NCI-H2196 (cell line): ENCODE data around the gene CASTOR2.
A peak's percentile ranks its signal among the peaks of the same experiment; 100 is the strongest.
"Not testable (repeated sequence)": the region's sequence is repeated elsewhere in the genome, so short reads cannot be mapped to it uniquely, and the experiment has no call there.

ENCODE experiments used
- DNase-seq: peaks from one replicate; lab custom pipeline; 2025; ENCODE audit not compliant: unreplicated experiment; lab: John Stamatoyannopoulos, UW

Gene CASTOR2

DNA sequence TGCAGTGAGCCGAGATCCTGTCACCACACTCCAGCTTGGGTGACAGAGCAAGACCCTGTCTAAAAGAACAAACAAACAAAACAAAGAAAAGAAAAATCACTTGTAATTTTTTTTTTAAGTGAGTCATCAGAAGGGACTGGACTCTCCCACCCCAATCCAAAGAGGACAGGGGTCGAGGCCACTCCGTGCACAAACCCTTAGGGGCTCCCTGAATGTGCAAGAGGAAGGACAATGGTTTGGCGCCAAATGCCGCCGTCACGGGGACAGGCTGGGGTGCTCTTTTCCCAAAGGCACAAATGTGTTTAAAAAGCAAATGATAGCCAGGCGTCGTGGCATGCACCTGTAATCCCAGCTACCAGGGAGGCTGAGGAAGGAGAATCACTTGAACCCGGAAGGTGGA, 85.3 kb downstream of the CASTOR2 start:
- no peak for DNase-seq

DNA sequence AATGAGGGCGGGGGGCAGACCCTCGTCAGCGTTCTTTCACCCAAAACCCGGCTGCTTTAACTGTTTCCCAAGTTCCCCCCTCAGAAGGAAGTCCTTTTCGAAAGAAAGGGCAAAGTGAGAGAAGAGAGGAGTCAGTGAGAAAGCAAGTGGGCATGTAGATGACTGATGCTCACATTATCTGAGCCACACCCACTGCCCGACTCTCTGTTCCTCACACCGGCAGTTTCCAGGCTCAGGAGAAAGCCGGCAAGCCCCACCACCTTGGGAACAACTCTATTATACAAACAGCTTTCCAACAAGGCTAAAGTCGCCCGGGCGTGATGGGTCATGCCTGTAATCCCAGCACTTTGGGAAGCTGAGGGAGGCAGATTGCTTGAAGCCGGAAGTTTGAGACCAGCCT, 86.0 kb downstream of the CASTOR2 start:
- DNase-seq = no peak

DNA sequence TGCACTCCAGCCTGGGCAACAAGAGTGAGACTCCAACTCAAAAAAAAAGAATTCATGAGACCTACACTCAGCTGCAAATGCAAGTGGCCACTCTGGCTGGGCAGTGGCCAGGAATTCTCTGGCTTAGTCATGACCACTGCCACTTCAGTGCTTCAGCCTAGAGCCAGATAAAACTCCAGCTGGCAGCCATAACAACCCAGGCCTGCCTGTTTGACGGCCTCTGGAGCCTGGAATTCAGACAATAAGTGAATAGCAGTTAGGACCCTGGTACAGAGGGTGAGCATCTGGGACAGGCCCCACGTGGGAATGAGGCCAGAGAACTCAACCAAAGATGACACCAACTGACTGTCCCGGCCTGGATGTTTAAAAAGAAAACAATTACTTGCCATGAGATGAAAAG, 90.2 kb downstream of the CASTOR2 start:
- peak; percentile 45 for DNase-seq

DNA sequence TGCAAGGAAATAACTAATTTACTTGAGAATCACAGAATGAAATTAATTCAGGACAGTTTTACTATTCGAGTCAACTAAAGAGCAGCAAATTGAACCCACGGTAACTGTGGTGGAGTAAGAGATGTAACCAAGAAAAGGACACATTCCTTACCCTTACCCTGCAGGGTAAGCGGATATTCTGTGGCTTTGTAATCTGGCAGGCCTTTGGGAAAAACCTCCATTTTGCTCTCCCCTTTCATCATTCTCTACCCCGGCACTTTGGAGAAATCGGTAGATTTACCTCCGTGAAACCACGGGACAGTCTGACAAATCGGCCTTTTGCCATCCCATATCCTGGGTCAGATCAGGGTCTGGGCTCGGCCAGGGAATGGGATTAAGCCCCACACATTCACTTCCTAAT, 90.7 kb downstream of the CASTOR2 start:
- no peak for DNase-seq

DNA sequence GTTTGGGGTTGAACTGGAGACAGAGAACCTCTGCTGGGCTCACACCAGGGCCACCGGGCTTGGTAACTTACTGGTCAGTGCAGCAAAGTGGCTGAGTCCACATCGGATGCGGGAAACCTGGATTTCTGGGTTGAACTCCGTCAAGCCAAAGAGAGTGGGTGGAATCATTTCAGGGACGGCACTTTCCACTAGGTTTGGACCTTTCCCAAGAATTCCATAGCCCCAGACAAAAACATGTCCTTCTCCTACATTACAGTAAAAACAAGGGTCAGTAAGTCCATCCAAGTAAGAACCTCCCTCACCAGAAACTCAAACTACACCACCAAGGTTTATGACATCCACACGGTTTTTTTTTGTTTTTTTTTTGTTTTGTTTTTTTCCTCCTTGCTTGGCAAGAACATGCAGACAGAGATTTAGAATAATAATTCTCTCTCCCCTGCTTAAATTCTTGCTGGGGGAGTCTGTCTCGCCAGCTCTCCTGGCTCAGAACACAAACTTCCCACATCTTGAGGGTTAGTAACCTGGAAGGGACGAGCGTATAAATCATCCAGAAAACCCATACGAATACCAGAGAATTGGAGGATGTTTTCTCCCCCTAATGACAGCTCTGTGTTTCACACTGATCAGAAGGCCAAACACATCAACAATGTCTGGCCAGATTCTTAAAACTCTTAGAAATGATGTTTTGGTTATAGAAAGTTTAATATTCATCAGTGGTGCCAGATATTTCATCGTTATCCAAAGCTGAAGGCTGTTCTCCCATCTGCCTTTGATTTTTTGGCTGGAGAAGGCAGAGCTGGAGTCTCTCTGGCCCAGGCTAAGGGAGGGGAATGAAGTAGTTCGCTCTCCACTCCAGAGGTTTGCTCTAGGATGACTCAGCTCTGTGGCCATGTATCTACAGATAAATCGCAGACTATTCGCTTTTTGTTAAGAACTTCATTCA, 91.6 kb downstream of the CASTOR2 start:
- DNase-seq = no peak

DNA sequence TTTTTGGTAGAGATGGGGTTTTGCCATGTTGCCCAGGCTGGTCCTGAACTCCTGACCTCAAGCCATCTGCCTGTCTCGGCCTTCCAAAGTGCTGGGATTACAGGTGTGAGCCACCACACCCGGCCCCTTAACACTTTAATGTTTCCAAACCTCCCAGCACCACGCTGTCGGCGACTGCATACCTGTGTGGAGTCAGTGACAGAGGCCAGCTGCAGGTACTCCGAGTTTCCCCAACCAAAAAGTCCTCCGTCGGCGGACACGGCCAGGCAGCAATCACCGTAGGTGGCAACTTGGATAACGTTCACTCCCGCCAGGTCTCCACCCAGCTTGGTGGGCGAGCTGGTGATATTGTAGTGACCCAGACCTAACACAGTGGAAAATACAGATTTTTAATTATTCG, 93.9 kb downstream of the CASTOR2 start:
- DNase-seq = no peak

DNA sequence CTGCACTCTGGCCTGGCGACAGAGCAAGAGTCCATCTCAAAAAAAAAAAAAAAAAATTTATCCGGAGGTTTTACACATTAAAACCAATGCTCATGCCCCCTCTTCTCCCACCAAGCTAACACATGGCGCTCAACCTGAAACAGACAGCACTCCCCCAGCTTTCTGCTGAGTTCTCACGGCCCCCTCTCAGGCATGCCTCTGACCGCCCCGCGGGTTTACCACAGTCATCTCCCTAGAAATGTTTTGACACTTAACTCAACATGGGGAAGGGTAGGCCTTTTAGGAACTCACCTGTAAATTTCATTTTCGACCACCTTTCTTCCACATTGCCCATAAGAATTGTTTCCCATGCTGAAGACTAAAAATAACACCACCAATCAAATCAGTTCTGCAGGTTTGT, 99.8 kb downstream of the CASTOR2 start:
- DNase-seq = no peak

DNA sequence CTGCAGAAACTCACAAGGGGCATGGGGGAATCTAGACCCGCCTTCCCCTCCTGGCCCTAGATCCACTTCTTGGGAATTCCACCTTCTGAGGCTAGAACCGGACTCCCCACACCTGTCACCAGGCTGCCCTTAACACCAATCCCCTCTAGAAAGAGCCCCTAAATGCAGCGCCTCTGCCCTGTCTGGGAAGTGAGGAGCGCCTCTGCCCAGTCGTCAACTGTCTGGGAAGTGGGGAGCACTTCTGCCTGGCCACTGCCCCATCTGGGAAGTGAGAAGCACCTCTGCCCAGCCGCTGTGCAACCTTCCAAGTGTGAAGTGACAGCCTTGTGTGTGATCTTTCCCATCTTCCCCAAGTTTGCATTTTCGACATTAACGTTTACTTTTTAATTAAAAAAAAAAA, 100.3 kb downstream of the CASTOR2 start:
- DNase-seq = no peak

DNA sequence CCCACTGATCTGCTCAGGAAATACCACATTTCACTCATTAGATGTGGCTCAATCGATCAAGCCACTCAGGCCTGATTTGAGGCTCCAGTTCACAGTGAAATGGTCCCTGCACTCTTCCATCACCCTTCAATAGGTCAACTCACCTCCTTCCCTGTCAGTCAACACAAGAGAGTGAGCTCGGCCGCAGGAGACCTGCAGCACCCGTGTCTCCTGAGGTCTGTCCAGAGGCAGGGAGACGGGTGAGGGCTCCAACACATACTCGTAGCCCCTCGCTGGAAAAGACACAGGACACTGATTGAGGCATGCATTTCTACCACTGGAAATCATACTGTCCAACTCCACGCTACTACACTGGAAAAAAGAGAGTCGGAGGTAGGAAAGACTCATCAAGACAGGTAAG, 102.0 kb downstream of the CASTOR2 start:
- DNase-seq = no peak

DNA sequence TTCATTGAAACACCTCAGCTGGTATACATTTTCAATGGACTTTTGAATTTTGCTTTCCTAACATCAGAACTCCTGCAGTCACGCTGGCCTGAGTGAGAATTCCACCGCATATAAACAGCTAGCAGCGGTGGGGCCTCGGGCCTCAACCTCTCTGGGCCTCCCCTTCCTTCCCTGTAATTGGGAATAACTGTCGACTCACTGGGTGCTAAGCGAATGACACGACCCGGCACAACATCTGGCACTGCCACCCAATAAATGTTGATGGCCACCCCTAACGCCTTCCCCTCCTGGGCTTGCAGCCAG, 108.4 kb downstream of the CASTOR2 start:
- DNase-seq = no peak

DNA sequence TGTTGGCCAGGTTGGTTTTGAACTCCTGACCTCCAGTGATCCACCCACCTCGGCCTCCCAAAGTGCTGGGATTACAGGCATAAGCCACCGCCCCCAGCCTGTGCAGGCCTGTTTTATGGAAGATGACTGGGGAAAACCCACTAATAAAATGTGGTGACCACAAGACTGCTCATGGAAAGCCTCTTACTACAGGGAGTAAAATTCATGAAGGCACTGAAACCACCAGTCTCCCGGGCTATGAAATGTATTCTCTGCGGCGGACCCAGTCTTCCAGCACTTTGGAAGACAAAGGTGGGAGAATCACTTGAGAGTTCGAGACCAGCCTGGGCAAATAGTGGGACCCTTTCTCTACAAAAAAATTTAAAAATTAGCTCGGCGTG, 109.7 kb downstream of the CASTOR2 start:
- DNase-seq = not testable (repeated sequence)
